Measurements from ENCODE around the gene TRDN.

- no peak for TF ChIP-seq ESRRA (CRISPR knock-in tag; IDR thresholded peaks at IDR 0.05; ENCODE audit: borderline replicate concordance)
- TF ChIP-seq, protein P1, sequence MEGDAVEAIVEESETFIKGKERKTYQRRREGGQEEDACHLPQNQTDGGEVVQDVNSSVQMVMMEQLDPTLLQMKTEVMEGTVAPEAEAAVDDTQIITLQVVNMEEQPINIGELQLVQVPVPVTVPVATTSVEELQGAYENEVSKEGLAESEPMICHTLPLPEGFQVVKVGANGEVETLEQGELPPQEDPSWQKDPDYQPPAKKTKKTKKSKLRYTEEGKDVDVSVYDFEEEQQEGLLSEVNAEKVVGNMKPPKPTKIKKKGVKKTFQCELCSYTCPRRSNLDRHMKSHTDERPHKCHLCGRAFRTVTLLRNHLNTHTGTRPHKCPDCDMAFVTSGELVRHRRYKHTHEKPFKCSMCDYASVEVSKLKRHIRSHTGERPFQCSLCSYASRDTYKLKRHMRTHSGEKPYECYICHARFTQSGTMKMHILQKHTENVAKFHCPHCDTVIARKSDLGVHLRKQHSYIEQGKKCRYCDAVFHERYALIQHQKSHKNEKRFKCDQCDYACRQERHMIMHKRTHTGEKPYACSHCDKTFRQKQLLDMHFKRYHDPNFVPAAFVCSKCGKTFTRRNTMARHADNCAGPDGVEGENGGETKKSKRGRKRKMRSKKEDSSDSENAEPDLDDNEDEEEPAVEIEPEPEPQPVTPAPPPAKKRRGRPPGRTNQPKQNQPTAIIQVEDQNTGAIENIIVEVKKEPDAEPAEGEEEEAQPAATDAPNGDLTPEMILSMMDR (IDR thresholded peaks at IDR 0.05) = no peak
- TF ChIP-seq ZNF232 (CRISPR knock-in tag; IDR thresholded peaks at IDR 0.05) = no peak
These were observed 422.3 kb downstream of the TRDN start for GRCh38 chr6:123214433-123214832.
